Colonic mucosa (tissue), 4 donors: ENCODE measurements around the gene NTM. TPM values are rescaled to one million over a fixed set of nuclear protein-coding genes. Genes with fewer than 3 reads are reported as not detected.

Source experiments
- DNase-seq: peaks from one replicate; pipeline ENCODE4 v3.0.0-alpha.2; 2020
- H3K27ac ChIP-seq: fragments of 200-600 bp; one replicate; pipeline ENCODE4 v1.8.0; 2021
- H3K27me3 ChIP-seq: fragments of 200-600 bp; one replicate; pipeline ENCODE4 v1.8.0; 2021
- H3K36me3 ChIP-seq: fragments of 200-600 bp; one replicate; pipeline ENCODE4 v1.8.0; 2021
- H3K4me1 ChIP-seq: fragments of 200-600 bp; one replicate; pipeline ENCODE4 v1.8.0; 2021; ENCODE audit warnings: mild to moderate bottlenecking
- H3K4me3 ChIP-seq: fragments of 200-600 bp; one replicate; pipeline ENCODE4 v1.8.0; 2021
- H3K9ac ChIP-seq, 2 donors: one replicate each; pipeline ENCODE4 v1.7.0; 2013; ENCODE audit warnings: control low read depth in 2 of 2, low read depth in 2 of 2, low read length in 2 of 2
- H3K9me3 ChIP-seq: fragments of 200-600 bp; one replicate; pipeline ENCODE4 v1.8.0; 2021
- intact Hi-C: fragments of 100-400 bp; cut with DNase I; formaldehyde crosslinking; loops from one replicate; pipeline ENCODE4 v1.14.1; 2022
- total RNA-seq, 2 donors: library from RNA; stranded (reverse); fragmentation: NEBNext Ultra II Directional in 1 of 2; extraction: Animal tissue kit (Norgen Biotek cat#: 25700) in 1 of 2; gene quantifications; one replicate each; pipeline ENCODE4 v1.2.1, GENCODE V29; 2021
- TF ChIP-seq, protein P1 (sequence below): fragments of 200-600 bp; IDR thresholded peaks from one replicate; pipeline ENCODE4 v1.8.0; 2022; ENCODE audit warnings: antibody characterized with exemption, mild to moderate bottlenecking
- donor health status: healthy.
- donor health status: DM: no; HTN: no; CAD: no.
- donor health status: DM: no; HTN: no; CAD: no.

NTM gene
- total RNA-seq, 2 donors from 2014 or later = 1.6 to 2.8 TPM

DNA sequence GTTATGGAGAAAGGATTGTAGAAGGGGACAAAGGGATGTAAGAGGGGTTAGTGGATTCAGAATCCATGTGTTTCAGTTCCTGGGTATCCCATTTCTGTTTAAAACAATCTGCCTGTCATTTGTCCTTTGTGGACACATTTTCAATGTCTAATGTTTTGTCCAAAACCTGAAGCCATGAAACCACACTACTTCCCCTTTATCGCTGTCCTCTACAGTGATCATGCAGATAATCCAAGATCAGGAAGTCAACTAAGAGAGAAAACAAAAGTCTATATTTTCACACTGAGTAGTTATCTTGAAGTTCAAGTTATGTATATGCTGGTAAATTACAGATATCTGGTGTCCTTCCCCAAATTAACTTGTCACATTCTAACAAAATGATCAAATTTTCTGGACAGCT lies 457.0 kb downstream of the NTM start:
- no peak for DNase-seq
- no peaks in the 10 kb centered on the region for H3K36me3 ChIP-seq
- no peak overlapping the region for H3K27ac ChIP-seq
- TF ChIP-seq, protein P1, sequence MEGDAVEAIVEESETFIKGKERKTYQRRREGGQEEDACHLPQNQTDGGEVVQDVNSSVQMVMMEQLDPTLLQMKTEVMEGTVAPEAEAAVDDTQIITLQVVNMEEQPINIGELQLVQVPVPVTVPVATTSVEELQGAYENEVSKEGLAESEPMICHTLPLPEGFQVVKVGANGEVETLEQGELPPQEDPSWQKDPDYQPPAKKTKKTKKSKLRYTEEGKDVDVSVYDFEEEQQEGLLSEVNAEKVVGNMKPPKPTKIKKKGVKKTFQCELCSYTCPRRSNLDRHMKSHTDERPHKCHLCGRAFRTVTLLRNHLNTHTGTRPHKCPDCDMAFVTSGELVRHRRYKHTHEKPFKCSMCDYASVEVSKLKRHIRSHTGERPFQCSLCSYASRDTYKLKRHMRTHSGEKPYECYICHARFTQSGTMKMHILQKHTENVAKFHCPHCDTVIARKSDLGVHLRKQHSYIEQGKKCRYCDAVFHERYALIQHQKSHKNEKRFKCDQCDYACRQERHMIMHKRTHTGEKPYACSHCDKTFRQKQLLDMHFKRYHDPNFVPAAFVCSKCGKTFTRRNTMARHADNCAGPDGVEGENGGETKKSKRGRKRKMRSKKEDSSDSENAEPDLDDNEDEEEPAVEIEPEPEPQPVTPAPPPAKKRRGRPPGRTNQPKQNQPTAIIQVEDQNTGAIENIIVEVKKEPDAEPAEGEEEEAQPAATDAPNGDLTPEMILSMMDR = no peak
- no peaks in the 10 kb centered on the region for H3K27me3 ChIP-seq
- no peaks in the 10 kb centered on the region for H3K9me3 ChIP-seq
- intact Hi-C loops = no loop called here
- H3K9ac ChIP-seq = no peak overlapping the region
- H3K4me1 ChIP-seq = no peaks in the 10 kb centered on the region
- no peak overlapping the region for H3K4me3 ChIP-seq

DNA sequence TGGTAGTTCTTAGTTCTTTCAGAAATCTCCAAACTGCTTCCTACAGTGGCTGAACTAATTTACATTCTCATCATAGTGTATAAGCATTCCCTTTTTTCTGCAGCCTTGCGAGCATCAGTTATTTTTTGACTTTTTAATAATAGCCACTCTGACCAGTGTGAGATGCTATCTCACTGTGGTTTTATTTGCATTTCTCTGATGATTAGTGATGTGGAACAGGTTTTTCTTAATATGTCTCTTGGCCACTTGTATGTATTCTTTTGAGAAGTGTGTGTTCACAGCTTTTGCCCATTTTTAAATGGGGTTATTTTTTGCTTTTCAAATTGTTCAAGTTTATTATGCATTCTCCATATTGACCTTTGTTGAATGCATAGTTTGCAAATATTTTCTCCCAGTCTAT lies 459.3 kb downstream of the NTM start:
- H3K4me1 ChIP-seq = no peaks in the 10 kb centered on the region
- no peak overlapping the region for H3K9ac ChIP-seq
- no peaks in the 10 kb centered on the region for H3K9me3 ChIP-seq
- H3K36me3 ChIP-seq = no peaks in the 10 kb centered on the region
- H3K27me3 ChIP-seq = no peaks in the 10 kb centered on the region
- H3K4me3 ChIP-seq = no peak overlapping the region
- no peak overlapping the region for H3K27ac ChIP-seq
- DNase-seq = no peak
- TF ChIP-seq, protein P1 = no peak
- intact Hi-C loops = no loop called here

DNA sequence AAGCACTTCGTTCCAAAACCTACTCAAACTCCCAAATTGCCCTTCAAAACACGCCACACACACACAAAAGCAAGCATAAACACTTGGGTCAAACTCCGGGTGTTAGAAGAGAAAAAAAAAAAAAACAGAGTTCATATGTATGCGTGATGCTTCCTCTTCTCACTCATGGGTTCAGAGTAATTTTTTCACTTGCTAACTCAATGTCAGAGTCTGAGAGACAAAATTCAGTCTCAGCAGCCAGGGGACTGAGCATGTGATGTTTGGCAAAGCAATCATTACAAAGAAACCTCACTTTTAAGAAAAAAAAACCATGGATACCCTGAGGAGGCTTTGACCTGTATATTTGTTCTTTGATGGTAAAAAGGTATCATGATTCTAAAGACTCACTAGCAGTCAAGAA lies 461.7 kb downstream of the NTM start:
- no peaks in the 10 kb centered on the region for H3K27me3 ChIP-seq
- H3K4me3 ChIP-seq = no peak overlapping the region
- no peaks in the 10 kb centered on the region for H3K4me1 ChIP-seq
- H3K9me3 ChIP-seq = no peaks in the 10 kb centered on the region
- no peak overlapping the region for H3K9ac ChIP-seq
- no peak overlapping the region for H3K27ac ChIP-seq
- H3K36me3 ChIP-seq = no peaks in the 10 kb centered on the region
- no peak for DNase-seq
- TF ChIP-seq, protein P1 = no peak
- intact Hi-C loops = no loop called here

DNA sequence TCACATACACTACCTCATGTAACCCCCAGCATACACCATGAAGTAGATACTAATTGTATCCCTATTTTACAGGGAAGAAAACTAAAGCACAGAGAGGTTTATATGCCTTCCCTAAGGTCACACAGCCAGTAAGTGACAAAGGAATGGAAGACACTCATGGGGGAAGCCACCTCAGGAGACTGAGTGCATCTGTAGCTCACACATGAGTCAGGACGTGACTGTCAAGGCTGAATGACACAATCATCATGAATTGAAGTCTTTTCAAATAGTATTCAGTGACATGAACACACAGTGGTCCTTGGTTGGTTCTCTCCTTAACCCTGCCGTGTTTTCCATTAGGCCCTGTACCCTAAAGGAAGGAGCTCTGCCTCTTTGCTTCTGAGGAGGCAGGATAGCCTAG lies 463.0 kb downstream of the NTM start:
- TF ChIP-seq, protein P1 = no peak
- no peaks in the 10 kb centered on the region for H3K36me3 ChIP-seq
- H3K4me3 ChIP-seq = no peak overlapping the region
- no peaks in the 10 kb centered on the region for H3K27me3 ChIP-seq
- H3K9me3 ChIP-seq = no peaks in the 10 kb centered on the region
- intact Hi-C loops = no loop called here
- no peak overlapping the region for H3K27ac ChIP-seq
- no peak for DNase-seq
- no peaks in the 10 kb centered on the region for H3K4me1 ChIP-seq
- no peak overlapping the region for H3K9ac ChIP-seq

DNA sequence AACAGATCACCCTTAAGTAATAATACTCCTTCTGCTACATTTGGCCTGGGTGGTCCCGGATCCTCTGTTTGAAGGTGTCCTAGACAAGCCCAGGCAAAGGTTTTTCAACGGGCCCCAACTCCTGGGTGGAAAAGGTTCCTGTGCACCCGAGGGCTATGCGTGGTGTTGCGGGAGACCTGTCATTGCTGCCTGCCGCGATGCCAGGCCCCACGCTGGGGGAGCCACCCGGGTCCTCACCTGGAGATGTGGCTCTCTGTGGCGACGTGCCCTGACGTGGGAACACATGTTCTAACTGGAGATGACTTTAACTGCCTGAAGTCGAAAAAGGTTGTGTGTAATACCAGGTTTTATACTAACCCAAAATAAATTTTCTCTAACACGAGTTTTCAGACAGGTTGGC lies 467.1 kb downstream of the NTM start:
- Histone ChIP-seq H3K4me3 (no peak overlapping the region), H3K9ac (no peak overlapping the region), H3K27me3 (no peaks in the 10 kb centered on the region), H3K36me3 (no peaks in the 10 kb centered on the region), H3K27ac (no peak overlapping the region), H3K4me1 (no peaks in the 10 kb centered on the region), H3K9me3 (no peaks in the 10 kb centered on the region)
- no peak for DNase-seq
- TF ChIP-seq, protein P1 = no peak
- intact Hi-C loops = no loop called here

DNA sequence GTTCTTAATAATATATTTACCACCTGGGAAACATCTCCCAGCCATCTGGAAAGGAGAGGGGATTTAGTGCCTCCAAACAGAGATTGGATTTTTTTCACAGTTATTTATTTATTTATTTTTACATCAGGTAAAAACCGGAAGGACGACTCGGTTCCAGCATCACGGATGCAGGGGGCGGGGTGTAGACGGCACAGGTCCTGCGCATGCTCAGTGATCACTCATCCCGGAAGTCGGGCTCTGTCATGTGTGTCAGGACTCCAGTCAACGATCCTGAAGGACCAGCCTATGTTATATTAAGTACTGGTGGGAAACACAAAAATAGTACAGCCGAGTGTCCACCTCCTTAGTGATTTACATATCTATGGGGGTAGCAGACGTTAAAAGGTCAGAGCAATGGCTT lies 467.6 kb downstream of the NTM start:
- no peak overlapping the region for H3K27ac ChIP-seq
- no peaks in the 10 kb centered on the region for H3K4me1 ChIP-seq
- DNase-seq = no peak

More for the DNA sequence above, 467.6 kb downstream of the NTM start:
- no peaks in the 10 kb centered on the region for H3K9me3 ChIP-seq
- intact Hi-C loops = no loop called here
- no peak overlapping the region for H3K4me3 ChIP-seq
- TF ChIP-seq, protein P1 = no peak
- no peak overlapping the region for H3K9ac ChIP-seq
- H3K27me3 ChIP-seq = no peaks in the 10 kb centered on the region
- no peaks in the 10 kb centered on the region for H3K36me3 ChIP-seq
